Smooth muscle cell (in vitro differentiated cells): Measurements from ENCODE around the gene SRC. TPM values are rescaled to one million over a fixed set of nuclear protein-coding genes. Genes with fewer than 3 reads are reported as not detected.

ENCODE experiments used
- DNase-seq: peaks from one replicate; lab custom pipeline; 2025; ENCODE audit not compliant: unreplicated experiment; lab: John Stamatoyannopoulos, UW
- H2AFZ ChIP-seq: fragments of 200-600 bp; sonication (generic); 2 replicates; pipeline ENCODE4 v1.6.0; 2016; ENCODE audit warnings: antibody characterized with exemption, low read depth, mild to moderate bottlenecking
- H3F3A ChIP-seq: fragments of 200-600 bp; sonication (generic); 2 replicates; pipeline ENCODE4 v1.6.0; 2017; ENCODE audit warnings: antibody characterized with exemption, low read depth
- H3K27ac ChIP-seq: fragments of 200-600 bp; sonication (generic); 2 replicates; pipeline ENCODE4 v1.5.1; 2016; ENCODE audit warnings: low read depth, mild to moderate bottlenecking
- H3K27me3 ChIP-seq: fragments of 200-600 bp; sonication (generic); 2 replicates; pipeline ENCODE4 v1.6.1; 2016; ENCODE audit warnings: low read depth, mild to moderate bottlenecking
- H3K36me3 ChIP-seq: fragments of 200-600 bp; sonication (generic); 2 replicates; pipeline ENCODE4 v1.5.1; 2016; ENCODE audit warnings: low read depth
- H3K4me1 ChIP-seq: fragments of 200-600 bp; sonication (generic); 2 replicates; pipeline ENCODE4 v1.5.1; 2016; ENCODE audit warnings: low read depth
- H3K4me2 ChIP-seq: fragments of 200-600 bp; sonication (generic); 2 replicates; pipeline ENCODE4 v1.6.0; 2016; ENCODE audit warnings: mild to moderate bottlenecking
- H3K4me3 ChIP-seq: fragments of 200-600 bp; sonication (generic); 2 replicates; pipeline ENCODE4 v1.5.1; 2016; ENCODE audit warnings: mild to moderate bottlenecking
- H3K79me2 ChIP-seq: fragments of 200-600 bp; sonication (generic); 2 replicates; pipeline ENCODE4 v1.6.0; 2016; ENCODE audit warnings: low read depth, mild to moderate bottlenecking
- H3K9ac ChIP-seq: fragments of 200-600 bp; sonication (generic); 2 replicates; pipeline ENCODE4 v1.6.0; 2016; ENCODE audit warnings: low read depth
- H3K9me3 ChIP-seq: fragments of 200-600 bp; sonication (generic); replicated peaks from 2 replicates; pipeline ENCODE4 v1.5.1; 2016; ENCODE audit warnings: low read depth
- H4K20me1 ChIP-seq: fragments of 200-600 bp; sonication (generic); 2 replicates; pipeline ENCODE4 v1.6.0; 2016; ENCODE audit warnings: low read depth
- CTCF ChIP-seq: fragments of 200-600 bp; sonication (generic); IDR thresholded peaks from 2 replicates; pipeline ENCODE4 v1.5.1; 2017; ENCODE audit warnings: borderline replicate concordance, mild to moderate bottlenecking, antibody characterized with exemption; ENCODE audit not compliant: insufficient read depth, poor library complexity, severe bottlenecking
- WGBS: methylation state at CpG from one replicate; pipeline ENCODE4 v1.1.7; 2016; ENCODE audit warnings: low lambda C conversion rate; 5-methylcytosine and 5-hydroxymethylcytosine counted together
- polyA plus RNA-seq: library from polyadenylated mRNA; unstranded; fragments of >200 nt; fragmentation: Nextera tagmentation; extraction: Ambion mirVana; gene quantifications from 2 replicates; pipeline ENCODE4 v1.2.1, GENCODE V29; 2016
- total RNA-seq: library from RNA; depleted of rRNA; stranded (reverse); fragments of >200 nt; gene quantifications from 2 replicates; pipeline ENCODE4 v1.2.3, GENCODE V29; 2014

Gene SRC
- total and polyA plus RNA-seq, 2 experiments from 2014 or later, result 26.0 to 36.5 TPM

- WGBS, result 30% methylated on average over 6 of the region's 6 CpGs
- no peak overlapping the region for H3K9ac ChIP-seq
- H2AFZ ChIP-seq, result no peak overlapping the region
- peaks cover 7% of the 10 kb centered on the region for H3K79me2 ChIP-seq
- H3K4me1 ChIP-seq, result peaks cover 47% of the 10 kb centered on the region
- no peak for DNase-seq
- H3K27me3 ChIP-seq, result no peaks in the 10 kb centered on the region
- TF ChIP-seq CTCF, result no peak
- H4K20me1 ChIP-seq, result no peaks in the 10 kb centered on the region
- no peak overlapping the region for H3K4me2 ChIP-seq
- no peaks in the 10 kb centered on the region for H3K36me3 ChIP-seq
- no peak overlapping the region for H3K4me3 ChIP-seq
- H3K9me3 ChIP-seq, result no peaks in the 10 kb centered on the region
- H3F3A ChIP-seq, result peaks cover 42% of the 10 kb centered on the region
- peak overlapping the region; percentile 97 for H3K27ac ChIP-seq
Observed at GRCh38 chr20:37317316-37317715, 28.6 kb upstream of the SRC start.

- Histone ChIP-seq H3K27me3 (no peaks in the 10 kb centered on the region), H3K4me2 (peak overlapping the region; percentile 29), H3K9me3 (no peaks in the 10 kb centered on the region), H2AFZ (no peak overlapping the region), H3K4me3 (no peak overlapping the region), H3K36me3 (no peaks in the 10 kb centered on the region), H3K9ac (no peak overlapping the region), H3F3A (peaks cover 45% of the 10 kb centered on the region), H4K20me1 (no peaks in the 10 kb centered on the region), H3K27ac (peak overlapping the region; percentile 97), H3K79me2 (peaks cover 5% of the 10 kb centered on the region), H3K4me1 (peaks cover 47% of the 10 kb centered on the region)
- DNase-seq, result no peak
- WGBS, result 81% methylated on average over 9 of the region's 9 CpGs
- TF ChIP-seq CTCF, result no peak
Observed at GRCh38 chr20:37317994-37318640, 27.8 kb upstream of the SRC start.

GRCh38 chr20:37319151-37319671, 26.7 kb upstream of the SRC start:
- no peak for TF ChIP-seq CTCF
- Histone ChIP-seq H3K9ac (peak overlapping the region; percentile 26), H3K9me3 (no peaks in the 10 kb centered on the region), H3K27me3 (no peaks in the 10 kb centered on the region), H3K27ac (peak overlapping the region; percentile 97), H3K4me1 (peaks cover 40% of the 10 kb centered on the region), H3K4me3 (no peak overlapping the region), H3K79me2 (no peaks in the 10 kb centered on the region), H3K4me2 (peak overlapping the region; percentile 29), H4K20me1 (no peaks in the 10 kb centered on the region), H3F3A (peaks cover 39% of the 10 kb centered on the region), H2AFZ (no peak overlapping the region), H3K36me3 (no peaks in the 10 kb centered on the region)
- DNase-seq, result no peak
- 25% methylated on average over 8 of the region's 8 CpGs for WGBS

- peak overlapping the region; percentile 33 for H3K27ac ChIP-seq
- H3K9ac ChIP-seq, result no peak overlapping the region
- H3K36me3 ChIP-seq, result no peaks in the 10 kb centered on the region
- H4K20me1 ChIP-seq, result no peaks in the 10 kb centered on the region
- no peak for TF ChIP-seq CTCF
- H3K9me3 ChIP-seq, result no peaks in the 10 kb centered on the region
- no peaks in the 10 kb centered on the region for H3K27me3 ChIP-seq
- H2AFZ ChIP-seq, result no peak overlapping the region
- H3K4me3 ChIP-seq, result no peak overlapping the region
- WGBS, result 57% methylated on average over 2 of the region's 2 CpGs
- H3K79me2 ChIP-seq, result no peaks in the 10 kb centered on the region
- H3K4me1 ChIP-seq, result peaks cover 9% of the 10 kb centered on the region
- DNase-seq, result no peak
- H3K4me2 ChIP-seq, result no peak overlapping the region
- H3F3A ChIP-seq, result peaks cover 10% of the 10 kb centered on the region
Observed at GRCh38 chr20:37323985-37324384, 22.0 kb upstream of the SRC start.
